Tibial nerve (tissue), 4 donors: ENCODE results near the gene PGRMC1.

Experiments
- EP300 ChIP-seq, 2 donors: sonication (generic); formaldehyde crosslinking; IDR thresholded peaks; one replicate each; pipeline ENCODE4 v1.6.1; 2017; ENCODE audit warnings: antibody characterized with exemption in 2 of 2, mild to moderate bottlenecking in 1 of 2
- POLR2A ChIP-seq, 2 donors: fragments of 450-650 bp; IDR thresholded peaks; one replicate each; pipeline ENCODE4 v1.6.1; 2017; ENCODE audit warnings: antibody characterized with exemption in 2 of 2, mild to moderate bottlenecking in 2 of 2, moderate library complexity in 2 of 2
- TF ChIP-seq, protein P1 (sequence below), 5 experiments: fragments of 200-600 bp in 3 of 5; fragments of 450-650 bp in 2 of 5; sonication (generic) in 3 of 5; IDR thresholded peaks; one replicate each; pipeline ENCODE4 v1.5.1; 2016 to 2019; ENCODE audit warnings: antibody characterized with exemption in 5 of 5, mild to moderate bottlenecking in 3 of 5, moderate library complexity in 2 of 5

- TF ChIP-seq, protein P1, sequence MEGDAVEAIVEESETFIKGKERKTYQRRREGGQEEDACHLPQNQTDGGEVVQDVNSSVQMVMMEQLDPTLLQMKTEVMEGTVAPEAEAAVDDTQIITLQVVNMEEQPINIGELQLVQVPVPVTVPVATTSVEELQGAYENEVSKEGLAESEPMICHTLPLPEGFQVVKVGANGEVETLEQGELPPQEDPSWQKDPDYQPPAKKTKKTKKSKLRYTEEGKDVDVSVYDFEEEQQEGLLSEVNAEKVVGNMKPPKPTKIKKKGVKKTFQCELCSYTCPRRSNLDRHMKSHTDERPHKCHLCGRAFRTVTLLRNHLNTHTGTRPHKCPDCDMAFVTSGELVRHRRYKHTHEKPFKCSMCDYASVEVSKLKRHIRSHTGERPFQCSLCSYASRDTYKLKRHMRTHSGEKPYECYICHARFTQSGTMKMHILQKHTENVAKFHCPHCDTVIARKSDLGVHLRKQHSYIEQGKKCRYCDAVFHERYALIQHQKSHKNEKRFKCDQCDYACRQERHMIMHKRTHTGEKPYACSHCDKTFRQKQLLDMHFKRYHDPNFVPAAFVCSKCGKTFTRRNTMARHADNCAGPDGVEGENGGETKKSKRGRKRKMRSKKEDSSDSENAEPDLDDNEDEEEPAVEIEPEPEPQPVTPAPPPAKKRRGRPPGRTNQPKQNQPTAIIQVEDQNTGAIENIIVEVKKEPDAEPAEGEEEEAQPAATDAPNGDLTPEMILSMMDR (IDR thresholded peaks at IDR 0.05): peak in 1 of 5 experiments; percentile 10
- no peak for TF ChIP-seq EP300 (IDR thresholded peaks at IDR 0.05)
- TF ChIP-seq POLR2A (IDR thresholded peaks at IDR 0.05): no peak
These were observed 41.5 kb upstream of the PGRMC1 start for GRCh38 chrX:119194621-119195020.
